ENCODE results near the gene RFT1.
"Not testable (repeated sequence)": the region's sequence is repeated elsewhere in the genome, so short reads cannot be mapped to it uniquely, and the experiment has no call there.

Gene RFT1

GRCh38 chr3:53054233-53054632, 76.0 kb downstream of the RFT1 start:
- DNase-seq = not testable (repeated sequence)

DNA sequence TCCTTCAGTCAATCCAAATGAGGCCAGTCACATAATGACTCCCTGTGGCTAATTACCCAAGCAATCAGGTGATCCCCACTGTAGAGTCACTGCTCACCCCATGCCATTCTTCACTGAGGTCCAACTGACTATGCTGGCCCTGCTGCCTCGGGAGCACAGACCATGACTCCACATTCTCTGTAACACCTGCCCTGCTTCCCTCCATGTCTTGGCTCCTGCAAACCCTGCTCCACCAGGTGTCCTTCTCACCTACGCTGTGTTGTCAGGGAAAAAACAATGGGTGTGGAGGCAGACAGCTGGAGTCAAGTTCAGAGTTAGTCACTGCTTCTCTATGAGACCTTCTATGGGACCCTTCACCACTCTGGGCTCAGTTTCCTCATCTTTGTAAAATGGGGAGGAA, 78.3 kb downstream of the RFT1 start:
- DNase-seq = no peak

GRCh38 chr3:53049987-53050386, 80.2 kb downstream of the RFT1 start:
- no peak for DNase-seq

DNA sequence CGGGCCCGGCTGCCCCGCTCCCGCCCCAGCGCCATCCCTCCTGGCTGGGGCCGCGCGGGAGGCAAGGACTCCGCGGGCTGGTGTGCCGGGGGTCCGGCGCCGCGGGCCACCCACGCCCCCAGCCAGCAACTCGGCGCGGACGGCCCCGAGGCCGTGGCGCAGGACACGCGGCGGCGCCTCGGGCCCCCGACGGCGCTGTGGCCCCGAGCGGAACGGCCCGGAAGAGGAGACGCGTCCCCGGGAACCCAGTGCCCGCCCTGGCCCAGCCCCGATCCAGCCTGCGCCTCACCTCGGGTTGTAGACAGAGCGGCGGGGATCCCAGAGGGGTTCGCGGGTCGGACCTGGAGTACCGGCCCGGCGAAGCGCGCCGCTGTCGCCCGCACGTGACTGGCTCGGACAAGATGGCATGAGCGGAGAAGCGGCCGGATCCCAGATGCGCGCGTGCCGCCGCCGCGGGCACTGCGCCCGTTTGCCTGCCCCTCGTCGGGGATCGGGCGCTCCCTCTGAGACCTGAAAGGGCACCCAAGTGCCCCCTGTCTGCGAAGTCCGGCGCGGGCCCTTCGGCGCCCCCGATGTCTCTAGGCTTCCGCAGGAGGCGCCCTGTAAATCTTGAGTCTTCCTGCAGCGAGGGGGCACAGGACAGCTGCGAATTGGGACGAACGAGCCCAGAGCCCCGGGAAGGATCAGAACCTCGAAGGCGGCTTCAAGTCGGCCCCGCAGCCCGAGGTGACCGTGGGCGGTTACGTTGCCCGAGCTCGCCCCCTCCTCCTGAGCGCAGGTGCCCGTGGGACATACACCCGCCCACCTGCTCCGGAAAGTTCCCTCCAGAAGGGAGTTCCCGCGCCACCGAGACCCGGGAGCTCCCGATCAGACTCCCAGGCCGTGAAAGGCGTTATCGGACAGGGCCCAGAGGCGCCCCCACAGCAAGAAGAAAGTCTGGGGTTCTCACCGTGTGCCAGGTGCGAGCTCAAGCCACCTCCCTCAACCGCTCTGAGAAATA, 83.8 kb downstream of the RFT1 start:
- peak; percentile 67 for DNase-seq

- peak; percentile 76 for DNase-seq
Observed at GRCh38 chr3:53045518-53046170, 84.6 kb downstream of the RFT1 start, which contains the start of gene SFMBT1. Gene SFMBT1 (minus strand): TSS chr3:53046073. CDS start chr3:52969128, 76,945 bp downstream.

- DNase-seq = peak; percentile 61
Observed at GRCh38 chr3:53044711-53045517, 85.3 kb downstream of the RFT1 start.

DNA sequence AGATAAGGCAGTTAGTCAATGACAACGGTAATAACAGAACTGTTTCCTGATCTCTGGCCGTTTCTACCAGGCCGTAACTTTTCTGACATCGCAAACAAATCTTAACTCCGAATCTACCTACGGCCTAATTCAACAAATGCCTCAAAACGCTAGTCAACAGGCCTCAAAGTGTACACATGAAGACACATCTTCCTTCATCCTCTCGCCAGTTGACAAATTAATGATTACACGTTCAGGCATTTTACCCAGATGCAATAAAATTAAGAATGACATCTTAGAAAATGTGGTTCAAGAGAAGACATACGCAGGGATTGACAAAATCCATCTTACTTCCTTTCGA, 85.9 kb downstream of the RFT1 start:
- DNase-seq = no peak

DNA sequence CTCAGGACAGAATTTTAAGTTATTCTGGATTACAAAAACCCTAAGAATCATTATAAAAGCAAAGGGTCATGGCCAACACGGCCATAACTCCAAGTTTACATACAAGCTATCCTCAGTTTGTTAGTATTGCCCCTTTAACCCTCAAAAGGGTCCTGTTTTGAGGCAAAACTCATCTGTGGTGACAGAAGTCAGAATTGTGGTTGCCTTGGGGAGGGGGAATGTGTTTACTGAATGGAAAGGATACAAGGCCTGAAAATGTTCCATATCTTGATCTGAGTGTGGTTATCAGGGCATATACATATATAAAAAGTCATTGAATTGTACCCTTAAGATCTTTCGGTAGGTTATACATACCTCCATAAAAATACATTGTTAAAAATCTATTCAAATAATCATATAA, 86.5 kb downstream of the RFT1 start:
- DNase-seq = no peak

GRCh38 chr3:53042651-53043050, 87.6 kb downstream of the RFT1 start:
- no peak for DNase-seq

GRCh38 chr3:53040351-53040820, 89.8 kb downstream of the RFT1 start:
- no peak for DNase-seq

GRCh38 chr3:53039376-53039752, 90.9 kb downstream of the RFT1 start:
- no peak for DNase-seq

DNA sequence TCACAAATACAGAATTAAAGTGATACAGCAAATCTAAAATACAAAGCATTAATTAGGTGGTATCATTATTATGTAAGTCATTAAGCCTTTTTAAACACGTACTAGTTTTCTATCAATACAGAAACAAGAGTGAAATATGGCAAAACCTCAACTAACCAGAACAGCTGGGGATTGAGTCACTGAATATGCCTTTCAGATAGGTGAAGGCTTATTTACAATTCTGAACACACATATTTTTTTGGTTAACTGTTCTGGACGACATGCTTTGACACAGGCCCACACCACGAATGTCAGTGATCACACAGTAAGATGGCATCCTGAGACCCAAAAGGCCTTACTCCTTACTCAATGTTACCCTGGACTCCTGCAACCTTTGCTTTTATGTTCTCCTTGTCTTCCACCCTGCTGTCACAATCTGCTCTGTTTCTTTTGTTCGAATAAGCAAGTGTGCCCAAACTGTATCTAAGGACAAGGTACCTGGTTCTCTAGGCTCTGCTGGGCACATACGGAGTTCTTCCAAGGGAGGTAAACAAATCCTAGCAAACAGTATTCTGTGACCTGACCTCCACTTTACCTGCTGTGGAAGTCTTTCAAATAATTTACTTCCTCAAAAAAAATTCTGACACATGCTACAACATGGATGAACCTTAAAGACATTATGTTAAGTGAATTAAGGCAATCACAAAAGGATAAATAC, 91.4 kb downstream of the RFT1 start:
- DNase-seq = no peak
